ENCODE measurements around the gene TTC27. TPM values are rescaled to one million over a fixed set of nuclear protein-coding genes. Genes with fewer than 3 reads are reported as not detected.

TTC27 gene
- total and polyA plus RNA-seq, 10 of the 15 experiments (the other 5 are each of a cell fraction or from before 2014, with no cell fraction given) = 20.4 to 34.9 (median 26.0) TPM

DNA sequence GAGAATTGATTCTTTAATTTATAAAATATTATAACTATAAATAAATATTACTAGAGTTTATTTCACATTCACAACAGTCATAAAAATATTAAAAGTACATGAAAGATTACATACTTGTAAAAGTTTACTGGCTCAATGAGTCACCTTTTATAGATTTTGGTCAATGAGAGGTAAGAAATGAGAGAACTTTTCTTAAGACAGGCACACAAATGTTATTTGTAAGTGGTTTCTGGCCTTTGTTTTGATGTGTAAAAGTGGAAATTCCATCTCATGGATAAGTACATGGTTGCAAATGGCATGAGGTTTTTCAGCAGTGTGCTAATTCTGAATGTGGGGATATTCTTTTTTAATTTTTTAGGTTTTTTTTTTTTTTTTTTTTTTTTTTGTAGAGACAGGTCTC, 63.8 kb downstream of the TTC27 start (continued):
- TF ChIP-seq ELK1 (IDR thresholded peaks at IDR 0.05; ENCODE audit: low read depth, low read length) = no peak
- TF ChIP-seq SUPT20H (IDR thresholded peaks at IDR 0.05; ENCODE audit: borderline replicate concordance, control insufficient read depth, low read depth, low read length) = no peak
- TF ChIP-seq CBFB (IDR thresholded peaks at IDR 0.05; ENCODE audit: low read depth) = no peak
- TF ChIP-seq JUNB (IDR thresholded peaks at IDR 0.05) = no peak
- no peak for TF ChIP-seq SIN3A (IDR thresholded peaks at IDR 0.05; ENCODE audit: low read depth, low read length)
- TF ChIP-seq SP1 (IDR thresholded peaks at IDR 0.05; ENCODE audit: low read depth, low read length) = no peak
- TF ChIP-seq RCOR1 (conservative IDR thresholded peaks at IDR 0.05; ENCODE audit: low read depth, low read length) = no peak
- no peak for TF ChIP-seq RELB (IDR thresholded peaks at IDR 0.05; ENCODE audit: low read depth)
- no peak for TF ChIP-seq TARDBP (IDR thresholded peaks at IDR 0.05; ENCODE audit: borderline replicate concordance)

GRCh38 chr2:32696439-32696838, 68.6 kb downstream of the TTC27 start:
- Histone ChIP-seq H3K4me1 (ENCODE audit: control insufficient read depth, insufficient read depth, low read length) (no peaks in the 10 kb centered on the region), H3K27me3 (replicated peaks in 1 of 2; ENCODE audit: control insufficient read depth in 2 of 2, insufficient read depth in 2 of 2, low read length in 1 of 2) (no peaks in the 10 kb centered on the region), H3K4me2 (ENCODE audit: control insufficient read depth, insufficient read depth) (no peak overlapping the region), H3K36me3 (ENCODE audit: control insufficient read depth in 2 of 2, insufficient read depth in 2 of 2, low read length in 1 of 2) (no peaks in the 10 kb centered on the region; a peak in 1 of 4 replicates), H3K9ac (ENCODE audit: control insufficient read depth, insufficient read depth, low read length) (no peak overlapping the region), H3K79me2 (ENCODE audit: control insufficient read depth, insufficient read depth, low read length) (no peaks in the 10 kb centered on the region), H4K20me1 (ENCODE audit: control insufficient read depth, insufficient read depth) (no peaks in the 10 kb centered on the region), H3K27ac (ENCODE audit: control insufficient read depth, insufficient read depth) (no peak overlapping the region), H2AFZ (ENCODE audit: control insufficient read depth, low read depth, low read length) (no peak overlapping the region), H3K9me3 (replicated peaks; ENCODE audit: control insufficient read depth, insufficient read depth, low read length) (no peaks in the 10 kb centered on the region), H3K4me3 (no peak overlapping the region)
- ChIA-PET RAD21 (ENCODE audit: unreplicated experiment) (no interaction called here), CTCF (no interaction called here), POLR2A (no interaction called here), SMC1A (ENCODE audit: uncharacterized antibody, unreplicated experiment) (no interaction called here)
- no peak for DNase-seq (ENCODE audit: low read depth, low spot score)
- in situ Hi-C loops (cut with MboI) = no loop called here
- intact Hi-C loops (cut with micrococcal nuclease; ENCODE audit: unreplicated experiment) = no loop called here
- FAIRE-seq = no peak
- no peak for TF ChIP-seq CHD2 (IDR thresholded peaks at IDR 0.05; ENCODE audit: borderline replicate concordance, low read depth, low read length)
- no peak for TF ChIP-seq POLR2A (IDR thresholded peaks at IDR 0.05; ENCODE audit: low read depth, low read length)
- TF ChIP-seq YY1 (IDR thresholded peaks at IDR 0.05; ENCODE audit: low read depth, low read length) = no peak
- 98% methylated on average over 4 of the region's 4 CpGs for WGBS (ENCODE audit: insufficient coverage, insufficient replicate concordance, low lambda C conversion rate, missing lambda C conversion rate)
- BruUV-seq (replicated peaks) = no TSS peak
- ATAC-seq = no peak
